Mucosa of gallbladder (tissue), 1 donor: Measurements from ENCODE around the gene RTN4IP1. TPM values are rescaled to one million over a fixed set of nuclear protein-coding genes. Genes with fewer than 3 reads are reported as not detected.
"Not testable (repeated sequence)": the region's sequence is repeated elsewhere in the genome, so short reads cannot be mapped to it uniquely, and the experiment has no call there.

Source experiments
- DNase-seq: peaks from one replicate; pipeline ENCODE4 v3.0.0-alpha.2; 2020; ENCODE audit warnings: low spot score
- total RNA-seq: library from RNA; stranded (reverse); gene quantifications from one replicate; pipeline ENCODE4 v1.2.1, GENCODE V29; 2021
- donor health status: DM: no; HTN: no; CAD: no.

RTN4IP1 gene
- total RNA-seq, 1 donor from 2014 or later, result 5.8 TPM

- DNase-seq, result no peak
These were observed 618 bp downstream of the RTN4IP1 start for GRCh38 chr6:106628658-106629102.

- DNase-seq, result not testable (repeated sequence)
These were observed 1.5 kb downstream of the RTN4IP1 start for GRCh38 chr6:106627760-106628159.

- no peak for DNase-seq
These were observed 2.8 kb downstream of the RTN4IP1 start for GRCh38 chr6:106626485-106626884.

- no peak for DNase-seq
These were observed 6.3 kb downstream of the RTN4IP1 start for GRCh38 chr6:106623039-106623438.

- DNase-seq, result no peak
These were observed 6.9 kb downstream of the RTN4IP1 start for GRCh38 chr6:106622412-106622811.

- no peak for DNase-seq
These were observed 8.2 kb downstream of the RTN4IP1 start for GRCh38 chr6:106620931-106621672.

- no peak for DNase-seq
These were observed 10.1 kb downstream of the RTN4IP1 start for GRCh38 chr6:106619223-106619622.

- no peak for DNase-seq
These were observed 11.0 kb downstream of the RTN4IP1 start for GRCh38 chr6:106618324-106618723.

GRCh38 chr6:106617857-106618256 is 11.4 kb downstream of the RTN4IP1 start:
- no peak for DNase-seq

- DNase-seq, result no peak
These were observed 12.0 kb downstream of the RTN4IP1 start for GRCh38 chr6:106617302-106617701.

- no peak for DNase-seq
These were observed 14.6 kb downstream of the RTN4IP1 start for GRCh38 chr6:106614592-106615257.

GRCh38 chr6:106614166-106614565 is 15.1 kb downstream of the RTN4IP1 start:
- no peak for DNase-seq

- no peak for DNase-seq
These were observed 15.7 kb downstream of the RTN4IP1 start for GRCh38 chr6:106613590-106613989.

- no peak for DNase-seq
These were observed 16.5 kb downstream of the RTN4IP1 start for GRCh38 chr6:106612671-106613416.

GRCh38 chr6:106611030-106611429 is 18.3 kb downstream of the RTN4IP1 start:
- DNase-seq, result no peak

GRCh38 chr6:106609699-106610098 is 19.6 kb downstream of the RTN4IP1 start:
- no peak for DNase-seq

GRCh38 chr6:106608080-106608668 is 21.1 kb downstream of the RTN4IP1 start:
- peak; percentile 29 for DNase-seq

GRCh38 chr6:106600329-106600728 is 29.0 kb downstream of the RTN4IP1 start:
- DNase-seq, result no peak

- DNase-seq, result no peak
These were observed 29.9 kb downstream of the RTN4IP1 start for GRCh38 chr6:106599440-106599839.

- DNase-seq, result no peak
These were observed 38.0 kb downstream of the RTN4IP1 start for GRCh38 chr6:106591111-106591825.

- DNase-seq, result not testable (repeated sequence)
These were observed 40.4 kb downstream of the RTN4IP1 start for GRCh38 chr6:106588937-106589336.
